ENCODE data around the gene TPRX2.
A peak's percentile ranks its signal among the peaks of the same experiment; 100 is the strongest.
"Not testable (repeated sequence)": the region's sequence is repeated elsewhere in the genome, so short reads cannot be mapped to it uniquely, and the experiment has no call there.

The TPRX2 gene

DNA sequence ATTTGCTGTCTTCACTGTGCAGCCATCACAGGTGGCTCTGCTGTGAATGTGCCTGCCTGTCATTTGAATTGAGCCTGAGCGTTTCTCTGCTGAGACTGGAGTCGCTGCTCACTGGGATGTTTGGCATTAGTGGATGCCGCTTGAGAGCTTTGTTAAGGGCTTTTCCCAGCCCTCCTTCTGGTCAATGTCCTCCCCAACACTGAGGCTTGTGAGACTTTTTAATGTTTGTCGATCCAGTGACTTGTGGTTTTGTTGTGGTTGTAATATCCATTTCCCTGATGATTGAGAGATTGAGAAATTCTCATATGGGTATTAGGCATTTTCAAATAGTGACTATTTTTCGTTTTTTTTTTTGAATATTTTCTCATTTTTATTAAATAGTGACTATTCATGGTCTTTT, 2.6 kb downstream of the TPRX2 start:
- DNase-seq (ENCODE audit: low read depth), result no peak

DNA sequence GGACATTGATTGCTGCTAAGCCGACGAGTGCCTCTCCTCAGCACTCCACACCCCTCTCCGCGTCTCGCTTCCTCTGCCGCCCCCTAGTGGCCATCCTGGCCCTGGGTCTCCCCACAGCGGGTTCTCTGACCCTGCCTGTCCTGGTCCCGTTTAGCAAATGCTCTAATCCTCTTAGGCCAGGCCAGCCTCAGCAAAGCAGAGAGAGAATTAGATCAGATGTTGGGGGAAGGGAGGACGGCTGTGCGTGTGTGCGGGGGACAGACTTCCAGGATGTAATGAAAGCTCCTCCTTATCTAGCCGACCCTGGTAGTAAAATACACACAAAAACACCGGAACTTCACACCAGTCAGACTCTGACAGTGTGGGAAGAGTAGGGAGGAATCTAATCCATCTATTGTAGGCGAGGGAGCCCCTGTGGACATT, 4.5 kb downstream of the TPRX2 start:
- peak; percentile 88 for DNase-seq (ENCODE audit: low read depth)

DNA sequence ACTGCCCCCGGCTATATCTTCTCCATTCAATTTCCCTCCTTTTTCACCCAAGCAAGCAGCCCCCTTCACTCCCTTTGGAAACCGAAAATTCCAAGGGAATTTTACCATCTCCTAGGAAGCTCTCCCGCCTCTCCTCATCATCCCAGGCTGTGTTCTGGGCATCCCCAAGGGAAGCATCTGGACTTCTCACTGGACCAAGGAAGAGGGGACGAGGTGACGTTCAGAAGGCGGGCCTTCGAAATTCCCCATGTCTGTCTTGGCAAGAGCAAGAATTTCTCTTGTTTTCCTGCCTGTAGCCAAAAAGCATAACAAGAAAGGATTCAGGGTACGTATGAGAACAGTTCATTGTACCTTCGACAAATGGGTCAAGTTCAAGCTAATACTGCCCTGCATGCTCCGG, 6.1 kb downstream of the TPRX2 start:
- DNase-seq (ENCODE audit: low read depth), result no peak

DNA sequence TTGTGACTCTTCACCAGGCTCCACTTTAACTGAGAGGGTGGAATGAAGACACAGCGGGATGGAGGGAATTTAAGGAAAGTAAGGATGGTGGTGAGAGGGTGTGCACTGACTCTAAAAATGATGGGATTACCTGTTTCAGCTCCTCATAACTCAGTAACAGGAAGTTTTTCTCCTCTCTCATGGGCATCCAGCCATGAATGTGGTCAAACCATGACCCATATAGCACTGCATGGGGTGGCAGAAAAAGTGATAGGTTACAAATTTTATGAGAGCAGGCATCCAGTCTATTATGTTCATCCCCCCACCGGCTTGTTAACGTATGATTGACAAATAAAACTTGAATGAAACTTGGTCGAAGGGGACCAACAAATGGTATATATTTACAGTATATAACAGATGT, 19.9 kb downstream of the TPRX2 start:
- DNase-seq (ENCODE audit: low read depth), result no peak

DNA sequence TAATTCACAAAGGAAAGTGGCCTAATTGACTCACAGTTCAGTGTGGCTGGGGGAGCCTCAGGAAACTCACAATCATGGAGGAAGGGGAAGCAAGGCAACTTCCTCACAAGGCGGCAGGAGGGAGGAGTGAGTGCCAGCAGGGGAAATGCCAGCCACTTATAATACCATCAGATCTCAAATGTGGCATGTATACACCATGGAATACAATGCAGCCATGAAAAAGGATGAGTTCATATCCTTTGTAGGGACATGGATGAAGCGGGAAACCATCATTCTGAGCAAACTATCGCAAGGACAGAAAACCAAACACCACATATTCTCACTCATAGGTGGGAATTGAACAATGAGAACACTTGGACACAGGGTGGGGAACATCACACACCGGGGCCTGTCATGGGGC, 20.4 kb downstream of the TPRX2 start:
- not testable (repeated sequence) for DNase-seq (ENCODE audit: low read depth)

DNA sequence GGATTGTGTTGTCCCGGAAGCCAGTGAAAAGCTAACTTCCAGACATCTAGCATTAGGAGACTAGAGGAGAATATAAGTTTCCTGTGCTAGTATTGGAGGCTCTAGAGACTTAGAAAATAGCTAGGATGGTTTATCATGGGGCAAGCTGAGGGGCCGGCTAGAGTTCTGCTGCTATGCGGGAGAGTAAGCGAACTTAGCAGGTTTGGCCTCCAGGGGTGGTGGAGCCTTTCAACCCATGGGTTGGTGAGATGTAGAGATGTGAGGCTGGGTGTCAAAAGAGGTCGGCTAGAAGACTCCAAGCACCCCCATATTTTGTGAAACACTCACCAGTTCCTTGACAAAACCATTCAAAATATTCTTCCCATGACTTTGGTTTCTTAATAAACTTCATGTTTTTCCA, 22.7 kb downstream of the TPRX2 start:
- DNase-seq (ENCODE audit: low read depth), result no peak

DNA sequence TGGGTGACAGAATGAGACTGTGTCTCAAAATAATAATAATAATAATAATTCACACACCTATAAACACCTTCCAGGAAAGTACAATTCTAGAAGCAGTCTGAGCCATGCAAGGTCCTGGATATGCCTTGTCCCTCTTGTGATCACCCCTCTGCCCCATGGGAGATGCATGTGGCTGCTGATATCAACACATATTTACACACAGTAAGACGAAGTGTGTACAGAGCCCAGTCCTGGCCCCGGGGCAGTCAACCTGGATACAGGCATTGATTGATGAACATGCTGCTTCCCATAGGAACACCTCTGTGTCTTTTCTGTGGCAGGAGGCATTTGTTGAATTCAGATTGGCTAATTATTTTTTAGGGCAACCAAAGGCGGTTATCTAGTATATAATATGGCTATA, 23.9 kb downstream of the TPRX2 start:
- DNase-seq (ENCODE audit: low read depth), result no peak

DNA sequence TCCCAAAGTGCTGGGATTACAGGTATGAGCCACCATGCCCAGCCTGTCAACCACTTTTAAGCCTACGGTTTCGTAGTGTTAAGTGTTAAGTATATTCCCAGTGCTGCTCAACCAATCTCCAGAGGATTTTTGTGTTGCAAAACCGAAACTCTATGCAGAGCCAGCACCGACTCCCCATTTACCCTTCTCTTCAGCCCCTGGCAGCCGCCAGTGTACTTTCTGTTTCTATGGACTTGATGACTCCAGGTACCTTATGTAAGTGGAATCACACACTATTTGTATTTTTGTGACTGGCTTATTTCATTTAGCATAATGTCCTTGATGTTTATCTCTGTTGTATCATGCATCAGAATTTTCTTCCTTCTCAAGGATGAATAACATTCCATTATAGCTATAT, 26.0 kb downstream of the TPRX2 start:
- DNase-seq (ENCODE audit: low read depth), result no peak

DNA sequence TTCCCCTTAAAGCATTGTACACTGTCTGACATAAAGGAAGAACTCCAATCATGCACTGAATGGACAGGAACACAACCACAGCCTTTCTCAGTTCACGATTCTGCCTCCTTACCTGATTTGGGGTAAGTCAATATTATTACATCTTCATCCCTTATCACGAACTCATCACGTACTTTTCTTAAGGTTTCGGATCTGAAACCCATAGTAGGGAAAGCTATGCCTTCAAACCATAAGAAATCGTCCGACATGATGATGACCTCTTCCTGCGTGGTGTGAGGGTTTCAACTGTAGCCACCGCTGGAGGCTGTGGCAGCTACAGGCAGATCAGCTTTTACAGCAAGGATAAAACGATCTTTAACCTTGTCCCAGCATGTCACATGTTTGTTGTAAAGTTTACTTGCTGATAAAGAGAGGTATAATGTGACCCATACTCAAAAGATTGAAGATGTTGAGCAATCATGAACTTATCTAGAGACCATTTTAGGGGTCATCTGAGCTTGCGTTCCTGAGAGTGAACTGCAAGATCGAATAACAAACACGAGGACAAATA, 27.1 kb downstream of the TPRX2 start, which contains the start of gene SULT2A1:
Gene SULT2A1 (minus strand): TSS at position 306 of the 550 bp plus-strand sequence. CDS start 58 bp downstream, at position 248.
- DNase-seq (ENCODE audit: low read depth), result no peak

DNA sequence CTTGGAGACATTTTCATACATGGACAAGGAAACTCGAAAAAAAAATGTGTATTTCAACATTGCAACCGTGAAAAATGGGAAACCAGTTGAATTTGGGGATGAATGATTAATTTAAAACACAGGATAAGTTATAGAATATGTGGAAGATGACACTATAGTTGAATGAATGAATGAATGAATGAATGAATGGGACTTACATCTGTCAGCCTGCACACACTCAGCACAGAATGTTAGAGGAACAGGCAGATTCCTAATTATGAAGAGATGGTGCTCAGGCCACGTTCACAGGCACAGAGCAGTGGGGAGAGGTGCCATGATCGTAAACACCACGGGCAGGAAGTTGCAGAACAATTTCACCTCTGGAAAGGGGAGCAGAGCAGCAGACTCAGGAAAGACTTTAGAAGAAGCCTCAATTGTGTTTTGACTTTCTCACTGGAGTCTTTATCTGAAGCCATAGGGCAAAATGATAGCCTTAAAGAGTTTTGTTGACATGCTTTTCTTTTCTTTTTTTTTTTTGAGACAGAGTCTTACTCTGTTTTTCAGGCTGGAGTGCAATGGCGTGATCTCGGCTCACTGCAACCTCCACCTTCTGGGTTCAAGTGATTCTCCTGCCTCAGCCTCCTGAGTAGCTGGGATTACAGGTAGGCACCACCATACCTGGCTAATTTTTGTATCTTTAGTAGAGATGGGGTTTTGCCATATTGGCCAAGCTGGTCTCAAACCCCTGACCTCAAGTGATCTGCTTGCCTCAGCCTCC, 32.0 kb downstream of the TPRX2 start:
- no peak for DNase-seq (ENCODE audit: low read depth)

DNA sequence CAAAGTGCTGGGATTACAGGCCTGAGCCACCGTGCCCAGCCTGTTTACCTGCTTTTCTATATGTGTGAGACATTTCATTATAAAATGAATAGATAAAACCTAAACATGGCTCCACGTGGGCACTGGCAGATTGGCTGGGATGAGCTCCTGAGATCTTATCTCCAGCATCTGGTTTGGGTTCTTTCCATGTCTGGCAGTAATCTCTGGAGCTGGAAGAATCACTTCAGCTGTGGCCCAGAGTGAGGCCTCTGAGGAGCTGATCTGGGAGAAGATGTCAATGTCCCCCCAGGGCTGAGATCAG, 32.5 kb downstream of the TPRX2 start:
- no peak for DNase-seq (ENCODE audit: low read depth)

DNA sequence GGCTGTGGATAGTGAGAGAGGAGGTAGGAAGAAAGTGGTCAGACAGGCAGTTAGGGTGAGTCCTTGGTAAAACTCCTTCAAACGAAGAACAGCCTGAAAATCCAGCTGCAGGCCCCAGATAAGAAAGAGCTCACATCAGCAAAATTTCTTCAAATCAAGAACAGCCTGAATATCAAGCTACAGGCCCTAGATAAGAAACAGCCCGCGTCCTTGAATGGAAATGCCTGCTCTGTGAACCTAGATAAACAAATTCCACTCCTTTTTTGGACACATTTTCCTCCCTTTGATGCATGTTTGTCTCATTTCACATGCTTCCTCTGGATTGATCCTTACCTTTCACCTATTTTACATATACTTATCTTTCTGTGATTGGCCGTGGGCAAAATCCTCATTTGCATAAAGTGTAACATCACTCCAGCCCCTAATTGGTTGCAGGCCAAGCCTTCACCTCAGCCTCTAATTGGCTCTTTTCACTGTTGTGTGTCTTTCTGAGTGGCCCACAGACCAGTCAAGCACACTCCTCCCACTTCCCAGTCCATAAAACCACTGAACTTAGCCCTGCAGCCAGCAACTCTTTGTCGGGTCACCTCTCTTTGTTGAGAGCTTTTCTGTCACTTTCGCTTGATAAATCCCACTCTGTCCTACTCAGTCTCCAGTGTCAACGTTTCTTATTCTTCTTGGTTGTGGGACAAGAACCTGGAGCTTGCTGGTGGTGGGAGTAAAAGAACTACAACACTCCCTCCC, 33.1 kb downstream of the TPRX2 start:
- DNase-seq (ENCODE audit: low read depth), result no peak

DNA sequence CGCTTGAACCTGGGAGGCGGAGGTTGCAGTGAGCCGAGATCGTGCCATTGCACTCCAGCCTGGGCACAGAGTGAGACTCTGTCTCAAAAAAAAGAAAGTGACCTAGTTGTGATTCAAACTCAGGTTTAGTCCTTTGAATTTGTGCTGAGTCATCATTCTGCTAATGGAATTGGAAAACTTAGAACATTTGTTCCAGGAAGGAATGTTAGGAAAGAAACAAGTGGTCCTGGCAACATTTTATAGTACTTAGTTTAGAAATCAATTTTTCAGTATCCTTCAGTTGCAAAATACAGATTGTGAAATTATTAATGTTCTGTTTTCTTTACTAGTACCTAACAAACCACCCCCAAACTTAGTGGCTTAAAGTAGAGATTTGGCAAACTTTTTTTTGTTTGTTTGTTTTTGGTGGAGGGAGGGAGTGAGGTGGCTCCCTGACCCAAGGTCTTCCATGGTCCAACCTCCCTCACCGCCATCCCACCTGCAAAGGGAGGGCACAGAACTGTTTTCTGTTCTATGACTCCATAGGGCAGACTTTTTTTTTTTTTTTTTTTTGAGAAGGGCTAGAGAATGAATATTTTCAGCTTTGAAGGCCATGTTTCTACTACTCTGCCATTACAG, 36.2 kb downstream of the TPRX2 start:
- DNase-seq (ENCODE audit: low read depth), result no peak

DNA sequence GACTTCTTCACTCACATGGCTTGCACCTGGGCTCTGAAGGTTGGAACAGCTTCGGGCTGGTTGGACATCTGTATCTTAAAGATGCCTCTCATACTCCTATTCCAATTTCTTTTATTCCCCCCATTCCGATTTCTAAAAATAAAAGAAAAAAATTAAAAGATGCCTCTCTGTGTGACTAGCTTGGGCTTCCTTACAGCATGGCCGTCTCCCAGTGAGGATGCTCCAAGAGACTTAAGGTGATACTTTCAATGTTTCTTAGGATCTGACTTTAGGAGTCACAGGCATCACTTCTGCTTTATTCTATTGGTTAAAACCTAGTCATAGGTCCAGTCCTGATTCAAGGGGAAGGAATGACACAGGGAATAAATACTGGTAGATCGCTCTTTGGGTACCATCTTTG, 37.0 kb downstream of the TPRX2 start:
- no peak for DNase-seq (ENCODE audit: low read depth)

DNA sequence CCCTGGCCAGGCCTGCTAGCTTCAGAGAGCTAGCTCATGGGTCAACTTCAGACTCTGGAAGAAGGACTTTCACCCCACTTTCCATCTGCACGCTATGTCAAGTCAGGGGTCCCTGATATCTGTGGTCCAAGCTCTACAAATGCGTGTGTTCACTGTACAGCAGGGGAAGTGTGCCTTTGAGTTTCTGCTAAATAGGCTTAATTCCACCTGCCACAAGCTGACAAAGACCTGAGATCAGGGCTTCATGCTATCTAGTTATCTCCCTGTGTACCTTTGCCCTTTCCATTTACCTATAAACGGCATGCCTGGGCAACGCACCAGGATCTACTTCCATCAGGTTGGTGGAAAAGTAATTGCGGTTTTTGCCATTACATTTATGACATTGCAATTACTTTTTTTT, 37.7 kb downstream of the TPRX2 start:
- no peak for DNase-seq (ENCODE audit: low read depth)

DNA sequence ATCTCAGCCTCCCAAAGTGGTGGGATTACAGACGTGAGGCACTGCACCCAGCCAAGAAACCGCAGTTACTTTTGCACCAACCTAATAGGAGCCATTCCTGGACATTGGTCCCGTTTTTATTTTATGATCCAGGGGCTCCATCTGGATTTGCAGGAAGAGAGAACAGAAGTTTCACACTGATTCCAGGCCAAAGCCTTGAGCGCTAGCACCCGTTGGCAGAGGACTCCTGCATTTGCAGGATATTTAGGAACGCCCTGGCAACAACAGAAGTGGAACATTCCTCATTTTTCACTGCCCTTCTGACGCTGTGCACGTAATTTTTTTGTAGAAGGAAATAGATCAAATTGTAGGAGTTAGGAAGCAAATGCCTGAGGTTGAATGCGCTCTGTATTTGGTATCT, 38.8 kb downstream of the TPRX2 start:
- DNase-seq (ENCODE audit: low read depth), result no peak

DNA sequence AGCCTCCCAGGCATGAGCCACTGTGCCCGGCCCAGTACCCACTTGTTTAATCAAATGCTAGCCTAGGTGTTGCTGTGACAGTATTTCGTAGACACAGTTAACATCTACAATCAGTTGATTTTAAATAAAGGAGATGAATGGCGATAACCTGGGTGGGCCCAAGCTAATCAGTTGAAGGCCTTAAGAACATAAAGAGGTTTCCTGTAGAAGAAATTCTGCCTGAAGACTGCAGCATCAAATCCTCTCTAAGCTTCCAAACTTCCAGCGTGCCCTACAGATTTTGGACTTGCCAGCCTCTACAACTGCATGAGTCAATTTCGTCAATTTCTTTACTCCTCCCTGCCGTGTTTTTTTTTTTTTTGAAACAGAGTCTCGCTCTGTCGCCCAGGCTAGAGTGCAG, 40.3 kb downstream of the TPRX2 start:
- no peak for DNase-seq (ENCODE audit: low read depth)

DNA sequence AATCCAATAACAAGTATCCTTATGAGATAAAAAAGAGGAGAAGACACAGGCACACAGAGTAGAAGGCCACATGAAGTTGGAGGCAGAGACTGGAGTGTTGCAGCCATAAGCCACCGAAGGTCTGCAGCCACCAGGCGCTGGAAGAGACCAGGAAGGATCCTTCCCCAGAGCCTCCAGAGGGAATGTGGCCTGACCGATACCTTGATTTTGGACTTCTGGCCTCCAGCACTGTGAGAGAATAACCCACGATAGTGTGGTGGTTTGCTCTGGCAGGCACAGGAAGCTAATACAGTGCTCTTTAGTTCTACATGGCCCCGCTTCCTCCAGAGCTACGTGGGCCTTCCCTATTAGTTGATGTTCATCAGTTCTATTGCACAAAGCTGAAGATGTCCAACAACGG, 42.3 kb downstream of the TPRX2 start:
- DNase-seq (ENCODE audit: low read depth), result no peak

DNA sequence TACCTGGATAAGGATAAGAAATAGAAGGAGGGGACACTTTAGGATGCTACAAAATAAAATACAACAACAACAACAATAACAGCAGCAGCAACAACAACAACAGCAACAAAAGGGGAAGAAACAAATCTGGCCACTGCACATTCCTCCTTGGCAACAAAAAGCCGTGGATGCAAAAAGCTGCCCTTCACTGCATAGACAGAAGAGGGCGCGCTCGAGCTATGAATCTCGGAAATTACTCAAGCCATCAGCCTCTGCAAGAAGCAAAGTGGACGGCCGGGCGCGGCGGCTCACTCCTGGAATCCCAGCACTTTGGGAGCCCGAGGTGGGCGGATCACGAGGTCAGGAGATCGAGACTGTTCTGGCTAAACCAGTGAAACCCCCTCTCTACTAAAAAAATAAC, 50.3 kb downstream of the TPRX2 start:
- DNase-seq (ENCODE audit: low read depth), result peak; percentile 27

DNA sequence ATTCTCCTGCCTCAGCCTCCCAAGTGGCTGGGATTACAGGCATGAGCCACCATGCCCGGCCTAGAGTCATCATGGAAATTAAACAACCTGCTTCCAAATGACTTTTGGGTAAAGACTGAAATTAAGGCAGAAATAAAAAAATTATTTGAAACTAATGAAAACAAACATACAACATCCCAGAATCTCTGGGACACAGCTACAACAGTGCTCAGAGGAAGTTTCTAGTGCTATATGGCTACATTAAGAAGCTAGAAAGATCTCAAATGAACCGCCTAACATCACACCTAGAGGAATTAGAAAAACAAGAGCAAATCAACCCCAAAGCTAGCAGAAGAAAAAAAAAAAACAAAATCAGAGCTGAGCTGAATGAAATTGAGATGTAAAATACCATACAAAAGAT, 51.2 kb downstream of the TPRX2 start:
- not testable (repeated sequence) for DNase-seq (ENCODE audit: low read depth)
